Esophagus muscularis mucosa (tissue), 4 donors: ENCODE measurements around the gene CDH22.

Experiments used
- EP300 ChIP-seq: sonication (generic); formaldehyde crosslinking; IDR thresholded peaks from one replicate; pipeline ENCODE4 v1.6.1; 2017; ENCODE audit warnings: antibody characterized with exemption
- POLR2A ChIP-seq: fragments of 450-650 bp; IDR thresholded peaks from one replicate; pipeline ENCODE4 v1.6.1; 2017; ENCODE audit warnings: antibody characterized with exemption, moderate library complexity, mild to moderate bottlenecking, low read depth
- TF ChIP-seq, protein P1 (sequence below), 3 experiments: fragments of 200-600 bp in 2 of 3; fragments of 450-650 bp in 1 of 3; sonication (generic) in 2 of 3; IDR thresholded peaks; one replicate each; pipeline ENCODE4 v1.5.1; 2017 to 2019; ENCODE audit warnings: antibody characterized with exemption in 3 of 3, mild to moderate bottlenecking in 2 of 3, moderate library complexity in 1 of 3

- TF ChIP-seq, protein P1, sequence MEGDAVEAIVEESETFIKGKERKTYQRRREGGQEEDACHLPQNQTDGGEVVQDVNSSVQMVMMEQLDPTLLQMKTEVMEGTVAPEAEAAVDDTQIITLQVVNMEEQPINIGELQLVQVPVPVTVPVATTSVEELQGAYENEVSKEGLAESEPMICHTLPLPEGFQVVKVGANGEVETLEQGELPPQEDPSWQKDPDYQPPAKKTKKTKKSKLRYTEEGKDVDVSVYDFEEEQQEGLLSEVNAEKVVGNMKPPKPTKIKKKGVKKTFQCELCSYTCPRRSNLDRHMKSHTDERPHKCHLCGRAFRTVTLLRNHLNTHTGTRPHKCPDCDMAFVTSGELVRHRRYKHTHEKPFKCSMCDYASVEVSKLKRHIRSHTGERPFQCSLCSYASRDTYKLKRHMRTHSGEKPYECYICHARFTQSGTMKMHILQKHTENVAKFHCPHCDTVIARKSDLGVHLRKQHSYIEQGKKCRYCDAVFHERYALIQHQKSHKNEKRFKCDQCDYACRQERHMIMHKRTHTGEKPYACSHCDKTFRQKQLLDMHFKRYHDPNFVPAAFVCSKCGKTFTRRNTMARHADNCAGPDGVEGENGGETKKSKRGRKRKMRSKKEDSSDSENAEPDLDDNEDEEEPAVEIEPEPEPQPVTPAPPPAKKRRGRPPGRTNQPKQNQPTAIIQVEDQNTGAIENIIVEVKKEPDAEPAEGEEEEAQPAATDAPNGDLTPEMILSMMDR (IDR thresholded peaks at IDR 0.05): no peak
- TF ChIP-seq EP300 (no peak), POLR2A (no peak)
Measured at GRCh38 chr20:46354207-46354555, 45.9 kb upstream of the CDH22 start.
